Omental fat pad (tissue), 4 donors: Measurements from ENCODE around the gene MGAT4A. TPM values are rescaled to one million over a fixed set of nuclear protein-coding genes. Genes with fewer than 3 reads are reported as not detected.
A peak's percentile ranks its signal among the peaks of the same experiment; 100 is the strongest.

Experiments
- ATAC-seq: fragments of 150-250 bp; one replicate; pipeline ENCODE4 v1.9.1; 2016; ENCODE audit warnings: mild to moderate bottlenecking, moderate library complexity; ENCODE audit not compliant: low FRiP score
- DNase-seq: peaks from one replicate; pipeline ENCODE4 v3.0.0-alpha.2; 2019; ENCODE audit warnings: low spot score
- CTCF ChIP-seq, 3 donors: fragments of 450-650 bp; IDR thresholded peaks; one replicate each; pipeline ENCODE4 v1.5.1; 2016 to 2017; ENCODE audit warnings: antibody characterized with exemption in 3 of 3, mild to moderate bottlenecking in 3 of 3, moderate library complexity in 2 of 3
- total RNA-seq, 4 donors: library from RNA; depleted of rRNA; stranded (reverse); fragments of >200 nt; gene quantifications; one replicate each; pipeline ENCODE4 v1.1.0, GENCODE V29; 2016

The MGAT4A gene
- total RNA-seq, 4 donors from 2014 or later: 20.1 to 93.7 (median 43.2) TPM

- no peak for TF ChIP-seq CTCF (IDR thresholded peaks at IDR 0.05)
Measured at GRCh38 chr2:98608962-98609604, 121.8 kb downstream of the MGAT4A start.

DNA sequence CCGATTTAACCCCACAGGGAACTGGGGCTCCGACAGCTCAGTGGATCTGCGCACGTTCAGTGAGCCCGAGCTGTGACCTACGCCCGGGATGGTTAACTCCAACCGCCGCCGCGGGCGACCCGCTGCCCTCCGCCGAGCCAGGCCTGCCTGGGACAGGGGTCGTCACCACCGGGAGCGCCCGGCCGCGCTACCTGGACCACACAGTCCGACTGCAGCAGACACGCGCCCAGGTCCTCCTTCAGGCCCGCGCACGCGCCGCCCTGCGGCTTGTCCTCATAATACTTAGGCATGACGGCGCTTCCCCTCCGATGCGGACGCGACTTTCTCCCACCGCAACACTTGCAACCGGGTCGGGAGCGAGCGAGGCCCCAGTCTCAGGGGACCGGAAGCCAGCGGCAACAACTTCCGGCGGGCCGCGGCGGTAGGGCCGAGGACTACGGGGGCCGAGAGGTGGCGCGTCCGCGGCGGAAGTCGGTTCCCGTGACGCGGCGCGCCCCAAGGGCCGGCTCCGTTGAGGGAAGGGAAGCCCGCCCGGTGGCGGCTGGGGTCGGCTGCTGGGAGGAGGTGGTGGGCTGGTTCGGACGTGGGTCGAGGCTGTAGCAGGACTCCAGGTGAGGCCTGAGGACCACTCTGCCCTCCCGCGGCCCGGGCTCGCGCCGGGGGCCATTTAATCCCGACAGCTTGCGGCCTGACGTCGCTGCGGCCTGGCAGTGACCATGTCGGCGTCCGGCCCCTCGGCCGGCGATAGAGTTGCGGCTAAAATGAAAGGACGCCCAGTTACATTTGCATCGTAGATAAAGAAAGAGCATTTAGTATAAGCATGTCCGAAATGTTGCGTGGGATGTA, 122.6 kb downstream of the MGAT4A start, which contains the start of the genes COA5 and UNC50:
COA5 (minus strand) TSS at position 397 of the 846 bp plus-strand sequence; CDS start at position 290, 107 bp downstream.
UNC50 (plus strand) TSS at position 474 of the 846 bp plus-strand sequence. CDS start 1,171 bp downstream, outside the sequence.
- peak; percentile 62 for DNase-seq
- ATAC-seq: peak; percentile 97
- TF ChIP-seq CTCF (IDR thresholded peaks at IDR 0.05): no peak

More at GRCh38 chr2:98608962-98609604, 121.8 kb downstream of the MGAT4A start:
- DNase-seq (no peak), ATAC-seq (peak; percentile 47)

- ATAC-seq: peak; percentile 2
- TF ChIP-seq CTCF (IDR thresholded peaks at IDR 0.05): no peak
- no peak for DNase-seq
Measured at GRCh38 chr2:98607741-98608115, 123.2 kb downstream of the MGAT4A start.

GRCh38 chr2:98607104-98607503, 123.8 kb downstream of the MGAT4A start:
- ATAC-seq (no peak), DNase-seq (no peak)
- no peak for TF ChIP-seq CTCF (IDR thresholded peaks at IDR 0.05)

- ATAC-seq (no peak), DNase-seq (no peak)
- TF ChIP-seq CTCF (IDR thresholded peaks at IDR 0.05): no peak
Measured at GRCh38 chr2:98606431-98606830, 124.5 kb downstream of the MGAT4A start.

GRCh38 chr2:98605076-98605475, 125.9 kb downstream of the MGAT4A start:
- DNase-seq (no peak), ATAC-seq (no peak)
- no peak for TF ChIP-seq CTCF (IDR thresholded peaks at IDR 0.05)
